Activated CD8-positive, alpha-beta memory T cell treated with anti-CD3 and anti-CD28 coated beads, Interleukin-2, amount 50 U/mL, for 4 hours (primary cell): Measurements from ENCODE around the gene HOXB9.

Experiments
- DNase-seq: peaks from one replicate; pipeline ENCODE4 v3.0.0-alpha.2; 2020

The HOXB9 gene

DNA sequence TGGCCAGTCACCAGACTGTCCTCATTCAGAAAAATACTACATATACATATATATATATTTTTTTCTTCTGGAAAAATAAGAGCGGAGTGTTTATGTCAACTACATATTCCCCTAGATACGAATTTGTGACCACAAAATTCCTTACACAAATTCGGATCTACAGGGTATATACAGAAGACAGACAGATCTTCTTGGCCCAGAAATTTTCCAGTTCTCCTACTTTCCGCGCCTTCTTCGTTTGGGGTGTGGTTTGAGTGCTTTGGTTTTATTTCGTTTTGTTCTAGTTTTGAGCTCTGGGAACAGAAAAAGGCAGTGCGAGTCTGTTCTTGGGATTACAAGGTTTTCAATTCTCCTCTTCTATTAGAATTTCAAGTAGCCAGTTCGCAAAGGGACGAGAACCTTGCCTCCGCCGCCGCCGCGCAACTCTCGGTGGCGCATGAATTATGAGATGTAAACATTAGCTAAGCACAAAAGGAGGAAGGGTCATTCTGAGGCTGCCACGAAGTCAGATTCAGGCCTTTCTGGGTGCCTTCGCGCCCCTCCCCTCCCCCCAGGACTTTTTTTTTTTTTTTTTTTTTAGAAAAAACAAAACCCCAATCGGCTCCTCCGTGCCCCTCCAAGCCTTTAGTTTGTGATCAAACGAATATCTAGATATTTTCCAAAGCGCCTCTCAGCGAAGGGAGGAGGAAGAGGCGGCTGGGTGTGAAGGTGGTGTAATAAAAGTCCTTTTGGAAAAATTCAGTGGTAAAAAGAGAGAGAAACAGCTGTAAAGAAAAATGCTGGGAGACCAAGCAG, 46.2 kb downstream of the HOXB9 start:
- DNase-seq: no peak

DNA sequence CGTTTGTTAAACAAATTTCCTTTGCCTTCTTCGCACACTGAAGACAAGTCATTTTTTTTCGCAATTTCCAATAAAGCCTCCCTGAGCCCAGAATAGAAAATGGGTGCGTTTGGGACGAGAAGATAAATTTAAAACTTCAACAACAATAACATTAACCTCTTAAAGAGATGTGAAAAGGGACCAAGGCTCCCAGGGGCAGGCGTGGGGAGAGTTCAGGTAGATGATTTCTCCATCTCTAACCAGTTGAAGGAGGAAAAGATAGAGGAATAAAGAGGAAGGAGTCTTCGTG, 46.7 kb downstream of the HOXB9 start:
- no peak for DNase-seq

DNA sequence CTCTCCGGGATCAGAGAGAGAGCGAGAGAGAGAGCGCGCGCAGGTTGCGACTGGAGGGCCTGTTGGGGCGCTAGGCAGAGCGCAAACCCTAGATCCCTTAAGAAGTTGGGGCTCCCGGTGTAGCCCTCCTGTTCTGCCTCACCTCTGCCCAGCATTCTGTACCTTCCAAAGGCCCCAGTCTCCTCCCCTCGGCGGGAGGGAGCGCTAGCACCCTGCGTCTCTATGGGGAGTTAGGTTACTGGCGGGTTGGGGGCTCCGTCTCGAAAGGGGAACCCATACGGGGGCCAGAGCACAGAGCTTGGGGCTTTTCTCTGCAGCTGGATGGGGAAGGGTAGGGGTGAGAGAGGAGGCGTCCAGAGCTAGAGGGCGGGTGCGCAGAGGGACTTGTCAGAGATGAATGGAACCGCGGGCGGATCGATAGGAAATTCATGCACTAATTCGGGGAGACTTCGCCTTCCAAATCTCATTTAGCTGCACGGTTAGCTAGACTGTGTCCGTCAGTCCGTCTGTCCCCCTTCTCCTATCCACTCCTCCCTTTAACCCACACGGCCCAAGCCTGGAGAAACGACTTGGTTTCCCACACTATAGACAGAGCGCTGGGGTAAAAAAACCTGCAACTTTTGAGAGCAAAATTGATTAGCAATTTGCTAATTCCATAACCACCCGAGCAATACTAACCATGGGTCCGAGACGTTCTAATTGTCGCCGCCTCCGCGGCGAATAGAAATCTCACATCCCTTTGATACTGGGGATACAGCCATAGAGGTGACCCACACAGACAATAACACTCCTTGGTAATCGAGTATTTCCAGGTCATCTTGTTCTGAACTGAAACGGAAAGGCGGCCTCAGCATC, 47.3 kb downstream of the HOXB9 start:
- DNase-seq: no peak

DNA sequence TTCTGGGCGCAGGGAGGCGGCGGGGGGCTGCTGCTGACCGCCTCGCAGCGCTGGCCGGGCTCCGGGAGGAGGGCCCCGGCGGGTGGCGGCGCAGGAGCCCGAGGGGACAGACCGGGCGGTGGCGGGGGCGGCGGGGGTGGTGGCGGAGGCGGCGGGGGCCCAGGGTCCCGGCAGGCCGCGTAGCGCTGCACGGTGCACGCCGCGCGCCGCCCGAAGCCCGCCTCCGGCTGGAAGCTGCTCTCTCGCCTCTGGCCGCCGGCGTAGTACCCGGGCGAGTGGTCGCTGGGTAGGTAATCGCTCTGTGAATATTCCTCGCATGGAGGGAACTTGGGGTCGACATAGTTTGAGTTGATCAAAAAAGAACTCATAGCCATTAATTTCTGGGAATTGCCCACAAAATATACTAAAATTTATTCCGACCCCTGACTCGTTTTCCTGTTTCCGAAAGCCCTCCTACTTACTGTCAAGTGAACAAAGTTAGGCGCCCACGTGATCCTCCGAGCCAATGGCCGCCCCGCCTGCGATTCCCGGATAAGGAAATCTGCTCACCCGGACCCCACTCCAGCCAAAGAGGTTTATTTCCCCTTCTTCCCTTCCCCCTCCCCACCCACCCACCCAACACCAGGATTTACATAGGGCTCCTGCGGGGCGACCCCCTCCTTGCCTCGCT, 48.1 kb downstream of the HOXB9 start, which contains the start of gene HOXB4:
Gene HOXB4, minus strand, starts transcription at position 405 of the 670 bp plus-strand sequence. Its CDS starts 31 bp downstream, at position 374.
- peak; percentile 62 for DNase-seq

DNA sequence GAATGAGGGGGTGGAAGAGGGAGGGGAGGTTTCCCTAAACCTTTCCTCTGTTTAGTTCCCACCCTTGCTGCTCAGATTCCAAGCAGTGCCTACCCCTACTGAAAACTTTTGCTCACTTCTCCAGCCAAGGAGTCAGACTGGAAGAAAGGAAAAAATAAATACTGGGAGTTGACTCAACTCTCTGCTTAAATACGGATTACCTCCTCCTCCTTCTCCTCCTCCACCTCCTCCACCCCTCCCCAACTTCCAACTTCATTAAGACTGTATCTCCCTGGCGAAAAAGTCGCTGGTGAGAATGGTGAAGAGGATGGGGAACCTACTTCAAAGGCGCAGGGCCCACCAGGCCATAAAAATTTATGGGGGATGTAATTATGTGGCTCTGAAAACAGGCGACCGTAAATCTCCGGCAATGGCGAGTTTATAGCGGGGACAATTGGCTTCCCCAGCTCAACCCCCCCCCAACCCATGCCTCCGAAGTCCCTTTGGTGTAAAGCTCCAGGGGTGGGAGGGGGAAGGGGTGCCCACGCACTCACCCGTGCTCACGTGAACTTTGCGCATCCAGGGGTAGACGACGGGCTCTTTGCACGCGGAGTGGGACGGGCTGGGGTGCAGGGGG, 48.7 kb downstream of the HOXB9 start:
- DNase-seq: no peak

DNA sequence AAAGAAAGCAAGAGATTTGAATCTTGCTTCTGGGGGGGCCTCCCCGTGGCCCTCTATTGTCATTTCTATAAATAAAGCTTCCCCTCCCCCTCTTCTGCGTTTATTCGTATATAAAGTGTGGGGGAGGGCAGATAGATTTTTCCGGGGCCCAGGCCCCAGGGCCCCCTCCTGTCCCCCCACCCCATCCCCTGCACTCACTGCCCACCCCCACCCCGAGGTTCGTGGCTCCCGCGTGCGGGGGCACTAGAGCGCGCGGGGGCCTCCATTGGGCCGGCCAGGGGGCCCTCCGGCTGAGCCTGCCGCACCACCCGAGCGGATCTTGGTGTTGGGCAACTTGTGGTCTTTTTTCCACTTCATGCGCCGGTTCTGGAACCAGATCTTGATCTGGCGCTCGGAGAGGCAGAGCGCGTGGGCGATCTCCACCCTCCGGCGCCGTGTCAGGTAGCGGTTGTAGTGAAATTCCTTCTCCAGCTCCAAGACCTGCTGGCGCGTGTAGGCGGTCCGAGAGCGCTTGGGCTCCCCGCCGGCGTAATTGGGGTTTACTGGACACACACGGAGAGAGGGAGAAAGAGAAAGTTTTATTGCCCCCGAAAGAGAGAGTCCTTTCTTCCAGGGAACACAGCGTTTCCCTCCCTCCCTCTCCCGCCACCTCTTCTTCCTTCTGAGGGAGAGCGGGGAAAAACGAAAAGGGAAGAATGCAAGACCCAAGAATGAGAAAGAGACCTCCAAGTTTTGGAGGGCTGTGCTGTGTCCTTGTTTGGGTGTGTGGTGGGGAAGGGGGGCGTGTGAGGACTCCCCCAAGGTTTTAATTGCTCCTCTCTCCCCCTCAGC, 49.5 kb downstream of the HOXB9 start:
- DNase-seq: no peak

DNA sequence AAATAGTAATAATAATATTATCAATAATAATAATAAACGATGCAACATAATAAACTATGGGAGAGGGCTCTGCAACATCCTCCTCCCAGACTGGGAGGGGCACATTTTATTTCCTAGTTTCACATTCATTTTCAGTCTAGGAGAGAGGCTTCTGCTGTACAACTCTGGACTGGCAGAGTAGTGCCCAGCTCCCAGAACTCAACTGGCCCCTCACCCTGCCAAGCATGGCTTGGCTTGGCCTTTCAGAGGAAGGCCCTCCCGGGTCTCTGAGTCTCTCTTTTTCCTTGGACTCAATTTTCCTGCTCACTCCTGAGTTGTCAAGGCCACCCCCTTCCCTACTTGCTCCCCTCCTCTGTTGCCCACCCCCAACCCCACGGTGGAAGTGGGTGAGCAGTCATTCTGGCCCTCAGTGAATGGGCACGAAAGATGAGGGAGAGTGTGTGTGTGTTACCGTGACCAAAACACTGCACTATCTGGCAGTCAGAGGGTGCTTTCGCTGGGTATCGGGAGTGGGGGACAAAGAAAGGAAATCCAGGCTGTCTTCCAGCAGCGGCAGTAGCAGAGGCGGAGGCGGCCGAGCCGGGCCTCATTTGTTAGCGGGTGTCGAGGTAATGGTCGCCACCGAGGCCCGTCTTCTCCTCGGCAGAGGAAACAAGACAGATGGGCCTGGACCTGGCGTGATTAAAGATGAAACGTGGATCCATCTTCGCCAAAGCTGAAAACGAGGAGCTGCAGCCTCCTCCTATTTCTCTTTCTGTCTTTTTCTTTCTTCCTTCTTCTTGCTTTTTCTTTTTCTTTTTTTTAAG, 50.3 kb downstream of the HOXB9 start:
- DNase-seq: no peak

DNA sequence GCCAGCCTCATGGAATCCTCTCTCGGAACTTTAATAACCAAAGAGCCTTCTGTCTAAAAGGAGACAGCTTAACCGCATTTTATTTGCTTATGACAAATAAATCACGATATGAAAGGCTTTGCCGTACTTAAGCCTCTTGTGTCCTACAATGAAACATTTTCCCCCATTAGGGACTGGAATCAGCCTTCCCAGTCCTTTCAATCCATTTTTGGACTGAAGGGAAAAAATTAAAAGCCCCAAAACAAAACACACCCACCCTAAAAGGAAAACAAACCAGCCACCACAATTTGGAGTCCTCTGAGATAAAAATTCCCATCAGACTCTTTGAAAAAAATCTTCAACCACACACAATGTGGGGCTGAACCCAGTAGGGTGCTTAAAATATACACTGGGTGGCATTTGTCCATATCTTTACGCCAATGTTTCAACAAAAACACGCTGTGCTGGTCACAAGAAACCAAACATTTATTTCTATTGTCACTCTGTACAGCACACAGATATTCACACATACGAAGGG, 51.0 kb downstream of the HOXB9 start:
- no peak for DNase-seq

GRCh38 chr17:48574505-48575065, 51.6 kb downstream of the HOXB9 start:
- no peak for DNase-seq

DNA sequence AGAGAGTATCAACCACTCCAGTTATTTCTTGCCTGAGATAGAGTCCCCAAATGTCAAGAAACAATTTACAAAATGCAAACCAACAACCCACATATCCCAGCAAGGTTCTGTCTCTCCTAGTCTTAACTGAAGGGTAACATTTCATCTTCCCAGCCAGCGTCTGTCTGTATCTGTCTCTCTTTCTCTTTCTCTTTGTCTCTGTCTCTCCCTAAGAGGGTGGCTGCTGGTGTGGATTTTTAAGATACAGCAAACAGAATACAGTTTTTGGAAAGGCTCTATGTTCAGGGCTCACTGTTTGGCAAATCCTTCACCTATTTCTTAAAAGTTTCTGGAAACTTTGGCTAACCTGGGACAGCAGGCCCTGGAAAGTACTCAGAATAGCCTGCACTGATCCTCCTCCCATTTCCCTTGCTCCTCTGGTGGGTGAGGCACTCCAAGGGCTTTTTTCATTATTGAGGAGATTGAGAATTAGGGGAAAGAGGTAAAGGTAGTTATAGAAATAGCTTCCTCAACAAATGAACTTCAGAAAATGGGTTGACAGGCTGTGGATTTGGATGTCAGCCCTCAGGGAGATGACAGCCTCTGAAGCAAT, 54.2 kb downstream of the HOXB9 start:
- no peak for DNase-seq
